ENCODE data around the gene TARBP1. TPM values are rescaled to one million over a fixed set of nuclear protein-coding genes. Genes with fewer than 3 reads are reported as not detected.

Gene TARBP1
- total and polyA plus RNA-seq, 7 donors = 5.5 to 22.1 (median 10.0) TPM

GRCh38 chr1:234497589-234497988 lies 18.6 kb upstream of the TARBP1 start:
- no peak for DNase-seq
- WGBS, 2 donors = 88 to 96% methylated on average over 1 of the region's 1 CpG
- TF ChIP-seq CTCF (IDR thresholded peaks at IDR 0.05) = no peak
- no peak for TF ChIP-seq POLR2A (IDR thresholded peaks at IDR 0.05)
- TF ChIP-seq POLR2AphosphoS5 (IDR thresholded peaks at IDR 0.05) = no peak
- intact Hi-C loops (cut with DNase I) = loop anchor here (5.0 kb wide), 1 partner anchor 500 kb away; no protein-coding TSS in a partner anchor
- Histone ChIP-seq H3K27me3 (no peaks in the 10 kb centered on the region), H3K4me1 (peaks cover 0 to 33% (median 29%) of the 10 kb centered on the region in 4 donors), H3K36me3 (no peaks in the 10 kb centered on the region), H3K27ac (no peak overlapping the region), H3K4me3 (no peak overlapping the region), H3K9me3 (no peaks in the 10 kb centered on the region)

- Histone ChIP-seq H3K4me1 (peaks cover 0 to 27% (median 21%) of the 10 kb centered on the region in 4 donors), H3K9me3 (no peaks in the 10 kb centered on the region), H3K36me3 (no peaks in the 10 kb centered on the region), H3K27ac (peak overlapping the region in 2 of 4 donors; percentile 49 to 63), H3K4me3 (no peak overlapping the region), H3K27me3 (no peaks in the 10 kb centered on the region)
- no peak for TF ChIP-seq POLR2AphosphoS5 (IDR thresholded peaks at IDR 0.05)
- no peak for TF ChIP-seq EP300 (IDR thresholded peaks at IDR 0.05)
- no peak for TF ChIP-seq CTCF (IDR thresholded peaks at IDR 0.05)
- TF ChIP-seq POLR2A (IDR thresholded peaks at IDR 0.05) = no peak
- WGBS, 2 donors = 69 to 80% methylated on average over 7 of the region's 7 CpGs
- intact Hi-C loops (cut with DNase I) = loop anchor here (5.0 kb wide), 1 partner anchor 502 kb away; no protein-coding TSS in a partner anchor
- no peak for DNase-seq
Measured at GRCh38 chr1:234495231-234495990, 16.4 kb upstream of the TARBP1 start.

- intact Hi-C loops (cut with DNase I) = no loop called here
- peaks cover 0 to 13% (median 8%) of the 10 kb centered on the region in 4 donors for H3K4me1 ChIP-seq
- 89 to 90% methylated on average over 4 of the region's 4 CpGs for WGBS, 2 donors
- no peaks in the 10 kb centered on the region for H3K9me3 ChIP-seq
- no peak overlapping the region for H3K27ac ChIP-seq
- TF ChIP-seq CTCF (IDR thresholded peaks at IDR 0.05) (no peak), POLR2A (IDR thresholded peaks at IDR 0.05) (no peak), POLR2AphosphoS5 (IDR thresholded peaks at IDR 0.05) (no peak), EP300 (IDR thresholded peaks at IDR 0.05) (no peak)
- H3K36me3 ChIP-seq = no peaks in the 10 kb centered on the region
- H3K27me3 ChIP-seq = no peaks in the 10 kb centered on the region
- DNase-seq = no peak
- H3K4me3 ChIP-seq = no peak overlapping the region
Measured at GRCh38 chr1:234494049-234494448, 15.1 kb upstream of the TARBP1 start.

GRCh38 chr1:234490793-234491479 lies 12.0 kb upstream of the TARBP1 start:
- DNase-seq = no peak
- H3K9me3 ChIP-seq = no peaks in the 10 kb centered on the region
- H3K36me3 ChIP-seq = no peaks in the 10 kb centered on the region
- no peak overlapping the region for H3K4me3 ChIP-seq
- intact Hi-C loops (cut with DNase I) = no loop called here
- H3K27ac ChIP-seq = no peak overlapping the region
- peaks cover 0 to 19% (median 11%) of the 10 kb centered on the region in 4 donors for H3K4me1 ChIP-seq
- WGBS, 2 donors = 35 to 85% methylated on average over 4 of the region's 4 CpGs
- no peaks in the 10 kb centered on the region for H3K27me3 ChIP-seq
- TF ChIP-seq POLR2AphosphoS5 (IDR thresholded peaks at IDR 0.05) = no peak
- no peak for TF ChIP-seq POLR2A (IDR thresholded peaks at IDR 0.05)
- TF ChIP-seq EP300 (IDR thresholded peaks at IDR 0.05) = no peak
- no peak for TF ChIP-seq CTCF (IDR thresholded peaks at IDR 0.05)
